HAP-1 (cell line): Measurements from ENCODE around the gene CTDSPL.

ENCODE experiments used
- DNase-seq, 2 experiments: peaks; one replicate each; pipeline ENCODE4 v3.0.0-alpha.2; 2016 to 2020; ENCODE audit warnings: low spot score in 2 of 2
- H3K27me3 ChIP-seq: fragments of 250-450 bp; sonication (Bioruptor Pico); 2 replicates; pipeline ENCODE4 v1.5.1; 2020; ENCODE audit warnings: low read depth, mild to moderate bottlenecking, moderate library complexity
- H3K36me3 ChIP-seq: fragments of 250-450 bp; sonication (Bioruptor Pico); replicated peaks from 2 replicates; pipeline ENCODE4 v1.5.1; 2020; ENCODE audit warnings: mild to moderate bottlenecking
- H3K4me1 ChIP-seq: fragments of 250-450 bp; sonication (Bioruptor Pico); 2 replicates; pipeline ENCODE4 v1.5.1; 2020; ENCODE audit warnings: mild to moderate bottlenecking
- H3K4me3 ChIP-seq: fragments of 250-450 bp; sonication (Bioruptor Pico); 2 replicates; pipeline ENCODE4 v1.5.1; 2020; ENCODE audit warnings: mild to moderate bottlenecking, moderate library complexity
- H3K9me3 ChIP-seq: fragments of 250-450 bp; sonication (Bioruptor Pico); 2 replicates; pipeline ENCODE4 v1.5.1; 2020; ENCODE audit warnings: mild to moderate bottlenecking, moderate library complexity
- in situ Hi-C: fragments of 300-500 bp; cut with MboI; formaldehyde crosslinking; loops from 3 replicates; pipeline ENCODE4 v1.14.3; 2020; ENCODE audit warnings: low sequenced_read_pairs, inconsistent platforms, mixed read lengths

The CTDSPL gene

GRCh38 chr3:37888421-37888820 is 26.7 kb downstream of the CTDSPL start:
- DNase-seq: no peak
- H3K9me3 ChIP-seq: no peaks in the 10 kb centered on the region
- no peaks in the 10 kb centered on the region for H3K36me3 ChIP-seq
- no peak overlapping the region for H3K4me3 ChIP-seq
- no peaks in the 10 kb centered on the region for H3K27me3 ChIP-seq
- peaks cover 2% of the 10 kb centered on the region; the same call in 1 of the 2 replicates for H3K4me1 ChIP-seq
- in situ Hi-C loops: no loop called here

DNA sequence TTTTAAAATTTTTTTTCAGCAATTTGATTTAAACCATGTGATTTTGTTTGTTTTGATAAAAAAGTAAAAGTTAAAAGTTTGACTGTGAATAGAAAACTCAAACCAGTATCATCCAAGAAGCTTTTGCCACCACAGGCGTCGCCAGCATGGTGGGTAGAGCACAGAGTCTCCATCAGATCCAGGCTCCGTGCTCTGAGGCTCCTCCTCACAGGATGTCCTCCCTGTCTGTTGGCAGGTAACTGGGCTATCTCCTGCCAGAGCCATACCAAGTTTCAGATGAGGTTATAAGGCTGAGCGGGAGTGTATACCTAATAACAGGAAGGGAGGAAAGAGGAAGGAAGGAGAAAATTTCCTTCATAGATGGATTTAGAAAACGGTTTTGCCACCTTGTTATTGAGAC is 28.8 kb downstream of the CTDSPL start:
- peaks cover 2% of the 10 kb centered on the region; the same call in 1 of the 2 replicates for H3K4me1 ChIP-seq
- no peak overlapping the region for H3K4me3 ChIP-seq
- in situ Hi-C loops: no loop called here
- H3K27me3 ChIP-seq: no peaks in the 10 kb centered on the region
- H3K9me3 ChIP-seq: no peaks in the 10 kb centered on the region
- no peaks in the 10 kb centered on the region for H3K36me3 ChIP-seq
- DNase-seq: no peak

GRCh38 chr3:37891227-37891626 is 29.5 kb downstream of the CTDSPL start:
- no peaks in the 10 kb centered on the region for H3K9me3 ChIP-seq
- H3K4me3 ChIP-seq: no peak overlapping the region
- H3K36me3 ChIP-seq: no peaks in the 10 kb centered on the region
- no peaks in the 10 kb centered on the region for H3K27me3 ChIP-seq
- in situ Hi-C loops: no loop called here
- H3K4me1 ChIP-seq: peaks cover 2% of the 10 kb centered on the region; the same call in 1 of the 2 replicates
- DNase-seq: no peak

DNA sequence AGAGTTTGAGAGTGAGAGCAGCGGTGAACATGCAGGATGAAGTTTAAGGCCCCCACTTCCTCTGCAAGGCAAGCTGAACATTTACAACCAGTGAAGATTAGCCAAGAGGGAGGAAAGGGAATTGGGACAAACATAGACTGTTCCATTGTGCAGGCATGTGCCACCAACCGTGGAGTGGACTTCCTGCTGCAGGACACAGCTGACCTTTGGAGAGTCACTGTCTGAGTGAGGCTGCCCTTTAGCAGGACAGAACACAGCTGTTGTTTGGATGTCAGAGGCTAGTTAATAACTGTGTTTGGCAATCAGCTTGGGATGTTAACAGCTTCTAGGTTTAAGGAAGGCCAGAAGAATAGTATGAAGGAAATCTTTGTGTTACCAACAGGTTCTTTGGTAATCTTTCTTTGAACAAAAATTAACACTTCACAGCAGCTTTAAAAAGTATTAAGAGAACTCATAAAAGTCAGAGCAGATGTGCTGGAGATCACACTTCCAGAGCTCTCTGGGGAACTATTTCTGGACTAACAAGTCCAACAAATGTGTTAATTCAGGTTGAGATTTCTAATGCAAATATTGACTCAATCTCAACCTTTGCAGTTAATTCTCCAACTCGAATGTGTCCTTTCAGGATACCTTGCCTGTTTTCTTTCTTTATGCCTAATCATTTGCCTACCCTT is 31.4 kb downstream of the CTDSPL start:
- no peak for DNase-seq
- no peaks in the 10 kb centered on the region for H3K27me3 ChIP-seq
- H3K4me3 ChIP-seq: no peak overlapping the region

DNA sequence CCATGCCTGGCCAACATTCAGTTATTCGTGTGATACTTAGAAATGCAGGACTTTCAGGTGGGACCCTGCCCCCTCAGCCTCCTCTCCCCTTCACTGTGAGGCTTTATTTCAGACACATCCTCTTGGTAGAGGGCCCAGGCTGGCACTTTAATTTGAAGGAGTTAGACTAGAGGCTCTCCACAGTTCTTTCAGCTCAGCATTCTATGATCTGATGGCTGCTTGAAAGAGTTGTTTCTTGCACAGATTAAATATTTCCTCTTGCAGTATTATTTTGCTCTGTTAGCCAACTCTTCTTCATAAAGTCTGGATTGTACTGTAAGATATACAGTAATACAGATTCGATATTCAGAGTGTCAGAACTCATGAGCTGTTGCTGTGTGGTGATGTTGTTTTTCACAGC is 35.1 kb downstream of the CTDSPL start:
- Histone ChIP-seq H3K27me3 (no peaks in the 10 kb centered on the region), H3K9me3 (no peaks in the 10 kb centered on the region), H3K4me1 (peaks cover 2% of the 10 kb centered on the region; the same call in 1 of the 2 replicates), H3K4me3 (no peak overlapping the region), H3K36me3 (0 out of 2 replicates have a peak, but pooled peaks cover 3% of the 10 kb centered on the region)
- no peak for DNase-seq
- in situ Hi-C loops: no loop called here

More for the DNA sequence above, 31.4 kb downstream of the CTDSPL start:
- peaks cover 2% of the 10 kb centered on the region; the same call in 1 of the 2 replicates for H3K4me1 ChIP-seq
- in situ Hi-C loops: no loop called here
- H3K36me3 ChIP-seq: 0 out of 2 replicates have a peak, but pooled peaks cover 3% of the 10 kb centered on the region
- H3K9me3 ChIP-seq: no peaks in the 10 kb centered on the region

GRCh38 chr3:37897763-37898162 is 36.1 kb downstream of the CTDSPL start:
- H3K36me3 ChIP-seq: 0 out of 2 replicates have a peak, but pooled peaks cover 3% of the 10 kb centered on the region
- H3K4me1 ChIP-seq: peaks cover 2% of the 10 kb centered on the region; the same call in 1 of the 2 replicates
- no peaks in the 10 kb centered on the region for H3K9me3 ChIP-seq
- in situ Hi-C loops: no loop called here
- no peak overlapping the region for H3K4me3 ChIP-seq
- no peaks in the 10 kb centered on the region for H3K27me3 ChIP-seq
- no peak for DNase-seq

- no peaks in the 10 kb centered on the region for H3K27me3 ChIP-seq
- DNase-seq: no peak
- no peak overlapping the region for H3K4me3 ChIP-seq
- in situ Hi-C loops: no loop called here
- no peaks in the 10 kb centered on the region for H3K9me3 ChIP-seq
- H3K36me3 ChIP-seq: 0 out of 2 replicates have a peak, but pooled peaks cover 3% of the 10 kb centered on the region
- H3K4me1 ChIP-seq: no peaks in the 10 kb centered on the region
Observed at GRCh38 chr3:37898424-37898823, 36.7 kb downstream of the CTDSPL start.

DNA sequence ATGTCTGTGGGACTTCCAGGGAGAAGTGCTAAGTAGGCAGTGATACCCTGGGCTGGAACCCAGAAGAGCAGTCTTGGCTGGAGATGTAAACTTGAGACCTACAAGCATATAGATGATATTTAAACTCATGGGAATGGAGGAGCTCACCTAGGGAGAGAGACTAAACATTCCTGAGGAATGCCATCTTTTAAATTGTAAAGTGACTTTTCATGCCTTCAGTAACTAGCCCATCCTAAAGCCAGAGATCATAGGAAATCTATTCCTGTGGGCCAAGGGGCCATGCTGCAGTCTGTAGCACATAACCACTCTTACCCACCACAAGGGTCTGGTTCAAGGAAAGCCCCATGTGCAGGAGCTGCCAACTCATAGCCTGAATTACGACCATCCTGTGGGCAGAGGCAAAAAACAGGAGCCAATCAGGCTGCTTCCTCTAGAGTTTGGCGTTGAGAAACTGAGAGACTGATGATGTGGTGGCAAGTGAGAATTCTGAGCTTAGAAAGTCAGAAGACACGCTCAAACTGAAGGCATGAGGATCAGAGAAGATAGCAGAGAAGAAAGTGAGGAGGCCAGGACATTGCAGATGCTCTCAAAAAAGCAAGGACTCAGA is 37.5 kb downstream of the CTDSPL start:
- in situ Hi-C loops: no loop called here
- DNase-seq: no peak
- Histone ChIP-seq H3K27me3 (no peaks in the 10 kb centered on the region), H3K36me3 (0 out of 2 replicates have a peak, but pooled peaks cover 3% of the 10 kb centered on the region), H3K4me1 (no peaks in the 10 kb centered on the region), H3K4me3 (no peak overlapping the region), H3K9me3 (no peaks in the 10 kb centered on the region)

DNA sequence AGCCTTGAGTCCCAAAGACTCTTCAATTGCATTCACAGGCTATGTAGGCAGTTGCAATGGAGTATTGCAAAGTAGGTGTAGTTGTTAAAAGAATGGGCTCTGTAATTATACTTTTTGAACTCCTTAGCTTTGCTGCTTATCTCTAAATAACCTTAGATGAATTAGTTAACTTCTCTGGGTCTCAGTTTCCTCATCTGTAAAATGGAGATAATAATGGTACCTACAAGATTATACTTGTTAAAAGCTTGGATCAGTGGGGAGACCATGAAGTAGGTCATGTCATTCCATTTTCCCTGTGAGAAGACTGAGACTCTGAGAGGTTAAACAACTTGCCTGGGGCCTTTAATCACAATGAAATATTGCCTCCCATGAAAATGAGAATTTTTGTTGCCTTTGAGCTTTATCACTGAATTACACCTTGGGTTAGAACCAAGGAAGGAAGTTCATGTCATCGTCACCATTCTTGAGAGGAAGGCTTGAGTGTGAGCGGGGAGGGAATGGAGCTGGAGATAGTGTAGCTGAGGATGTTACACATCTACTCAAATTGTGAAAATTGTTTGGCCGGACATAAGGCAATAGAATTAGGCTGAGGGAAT is 38.1 kb downstream of the CTDSPL start:
- in situ Hi-C loops: no loop called here
- Histone ChIP-seq H3K27me3 (no peaks in the 10 kb centered on the region), H3K36me3 (0 out of 2 replicates have a peak, but pooled peaks cover 3% of the 10 kb centered on the region), H3K4me1 (no peaks in the 10 kb centered on the region), H3K9me3 (no peaks in the 10 kb centered on the region), H3K4me3 (no peak overlapping the region)
- DNase-seq: no peak

DNA sequence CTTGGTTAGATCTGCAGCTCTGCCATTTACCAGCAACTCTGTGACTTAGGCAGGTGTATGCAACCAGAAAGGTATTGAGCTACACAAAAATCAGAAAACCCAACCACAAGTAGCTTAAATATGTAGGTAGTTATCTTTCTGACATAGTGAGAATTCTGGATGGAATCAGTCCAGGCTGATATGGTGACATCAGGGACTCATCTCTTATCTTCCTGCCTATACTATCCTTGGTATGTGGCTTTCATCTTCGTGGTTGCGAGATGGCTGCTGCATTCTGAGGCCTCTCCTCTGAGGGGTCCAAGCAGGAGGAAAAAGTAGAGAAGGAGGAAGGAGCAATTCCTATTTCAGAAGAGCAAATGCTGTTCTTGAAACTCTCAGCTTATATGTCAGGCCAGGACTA is 40.0 kb downstream of the CTDSPL start:
- H3K4me3 ChIP-seq: no peak overlapping the region
- DNase-seq: no peak
- H3K36me3 ChIP-seq: 0 out of 2 replicates have a peak, but pooled peaks cover 3% of the 10 kb centered on the region
- peaks cover 2% of the 10 kb centered on the region; the same call in 1 of the 2 replicates for H3K4me1 ChIP-seq
- in situ Hi-C loops: no loop called here
- no peaks in the 10 kb centered on the region for H3K27me3 ChIP-seq
- no peaks in the 10 kb centered on the region for H3K9me3 ChIP-seq

- H3K4me1 ChIP-seq: peaks cover 4% of the 10 kb centered on the region; the same call in 1 of the 2 replicates
- DNase-seq: no peak
- no peaks in the 10 kb centered on the region for H3K27me3 ChIP-seq
- no peaks in the 10 kb centered on the region for H3K36me3 ChIP-seq
- no peak overlapping the region for H3K4me3 ChIP-seq
- H3K9me3 ChIP-seq: no peaks in the 10 kb centered on the region
- in situ Hi-C loops: no loop called here
Observed at GRCh38 chr3:37902674-37903073, 41.0 kb downstream of the CTDSPL start.

GRCh38 chr3:37903320-37903719 is 41.6 kb downstream of the CTDSPL start:
- in situ Hi-C loops: no loop called here

GRCh38 chr3:37903734-37904133 is 42.1 kb downstream of the CTDSPL start:
- Histone ChIP-seq H3K4me3 (no peak overlapping the region), H3K27me3 (no peaks in the 10 kb centered on the region), H3K4me1 (peaks cover 4% of the 10 kb centered on the region; the same call in 1 of the 2 replicates), H3K36me3 (no peaks in the 10 kb centered on the region), H3K9me3 (no peaks in the 10 kb centered on the region)
- DNase-seq: no peak
- in situ Hi-C loops: no loop called here

More at GRCh38 chr3:37903320-37903719, 41.6 kb downstream of the CTDSPL start:
- Histone ChIP-seq H3K27me3 (no peaks in the 10 kb centered on the region), H3K4me1 (peaks cover 4% of the 10 kb centered on the region; the same call in 1 of the 2 replicates), H3K9me3 (no peaks in the 10 kb centered on the region), H3K36me3 (no peaks in the 10 kb centered on the region), H3K4me3 (no peak overlapping the region)
- no peak for DNase-seq

DNA sequence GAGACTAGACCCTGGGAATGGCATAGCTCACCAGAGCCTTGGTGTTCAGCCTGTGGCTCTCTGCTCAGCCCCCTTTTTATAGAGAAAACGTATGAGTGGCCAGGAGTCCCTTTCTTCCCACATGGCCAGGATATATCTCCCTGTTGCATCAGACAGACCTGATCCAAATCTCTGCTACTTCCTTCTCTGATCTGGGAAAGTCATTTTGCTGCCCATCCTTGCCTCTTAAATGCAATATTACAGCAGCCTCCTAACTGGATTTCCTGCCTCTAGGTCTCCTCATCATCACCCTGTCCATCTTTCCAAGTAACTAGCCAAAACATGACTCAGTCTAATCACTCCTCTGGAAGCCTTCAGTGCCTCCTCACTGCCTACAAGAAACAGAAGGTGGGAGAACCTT is 42.9 kb downstream of the CTDSPL start:
- DNase-seq: no peak
- in situ Hi-C loops: no loop called here
- H3K27me3 ChIP-seq: no peaks in the 10 kb centered on the region
- no peaks in the 10 kb centered on the region for H3K36me3 ChIP-seq
- no peak overlapping the region for H3K4me3 ChIP-seq
- H3K9me3 ChIP-seq: no peaks in the 10 kb centered on the region
- peaks cover 4% of the 10 kb centered on the region; the same call in 1 of the 2 replicates for H3K4me1 ChIP-seq
